Heart left ventricle (tissue), 16 donors: ENCODE data around the gene ELP6. TPM values are rescaled to one million over a fixed set of nuclear protein-coding genes. Genes with fewer than 3 reads are reported as not detected.
"Not testable (repeated sequence)": the region's sequence is repeated elsewhere in the genome, so short reads cannot be mapped to it uniquely, and the experiment has no call there.

ENCODE experiments used
- ATAC-seq, 4 donors: fragments of 200-7000 bp; cut with Tn5 transposase; one replicate each; pipeline ENCODE4 v1.9.1; 2020 to 2022; ENCODE audit warnings: moderate library complexity in 4 of 4, mild to moderate bottlenecking in 3 of 4, moderate number of reproducible peaks in 1 of 4
- DNase-seq, 5 donors: peaks; one replicate each; pipeline ENCODE4 v3.0.0-alpha.2; 2020
- H3K27ac ChIP-seq, 12 donors: fragments of 200-600 bp; sonication (generic) in 4 of 12; one replicate each; pipeline versions ENCODE4 v1.5.0 to v1.8.0; 2016 to 2022; ENCODE audit warnings: mild to moderate bottlenecking in 2 of 12
- H3K27me3 ChIP-seq, 9 donors: fragments of 200-600 bp; sonication (generic) in 2 of 9; one replicate each; pipeline versions ENCODE4 v1.5.1 to v1.8.0; 2016 to 2022; ENCODE audit warnings: mild to moderate bottlenecking in 3 of 9
- H3K36me3 ChIP-seq, 9 donors: fragments of 200-600 bp; sonication (generic) in 2 of 9; one replicate each; pipeline versions ENCODE4 v1.5.0 to v1.8.0; 2018 to 2022; ENCODE audit warnings: mild to moderate bottlenecking in 2 of 9
- H3K4me1 ChIP-seq, 12 donors: fragments of 200-600 bp; sonication (generic) in 4 of 12; one replicate each; pipeline versions ENCODE4 v1.5.0 to v1.8.0; 2016 to 2022; ENCODE audit warnings: mild to moderate bottlenecking in 3 of 12
- H3K4me3 ChIP-seq, 12 donors: fragments of 200-600 bp; sonication (generic) in 4 of 12; one replicate each; pipeline versions ENCODE4 v1.5.0 to v1.8.0; 2017 to 2022; ENCODE audit warnings: mild to moderate bottlenecking in 9 of 12, moderate library complexity in 4 of 12
- H3K9me3 ChIP-seq, 12 donors: fragments of 200-600 bp; sonication (generic) in 4 of 12; one replicate each; pipeline versions ENCODE4 v1.5.0 to v1.8.0; 2016 to 2022; ENCODE audit warnings: mild to moderate bottlenecking in 1 of 12
- CTCF ChIP-seq, 12 donors: fragments of 200-600 bp; sonication (generic) in 4 of 12; IDR thresholded peaks; one replicate each; pipeline versions ENCODE4 v1.5.0 to v1.8.0; 2018 to 2022; ENCODE audit warnings: antibody characterized with exemption in 12 of 12, mild to moderate bottlenecking in 5 of 12
- POLR2A ChIP-seq, 2 donors: fragments of 450-650 bp; IDR thresholded peaks; one replicate each; pipeline ENCODE4 v1.6.1; 2017; ENCODE audit warnings: antibody characterized with exemption in 2 of 2, mild to moderate bottlenecking in 2 of 2, moderate library complexity in 2 of 2
- WGBS, 4 donors: extraction: QIAGEN DNeasy Blood & Tissue Kit in 2 of 4; methylation state at CpG; one replicate each; pipeline versions ENCODE4 v1.1.5 to v1.1.7; 2013 to 2018; 5-methylcytosine and 5-hydroxymethylcytosine counted together
- intact Hi-C, 10 donors: fragments of 100-400 bp; cut with DNase I; formaldehyde crosslinking; loops; one replicate each; pipeline versions ENCODE4 v1.11.1 to v1.14.2; 2022
- polyA plus RNA-seq, 2 donors: library from polyadenylated mRNA; stranded (reverse); fragments of 200-250 nt; gene quantifications; one replicate each; pipeline ENCODE4 v1.2.3, GENCODE V29; 2013
- total RNA-seq, 9 donors: library from RNA; depleted of rRNA in 2 of 9; stranded (reverse); fragments of >200 nt in 2 of 9; fragmentation: NEBNext Ultra II Directional in 3 of 9; extraction: Animal tissue kit (Norgen Biotek cat#: 25700) in 3 of 9; gene quantifications; one replicate each; pipeline versions ENCODE4 v1.1.0 to v1.2.4, GENCODE V29; 2016 to 2023
- donor health status: ischemic (EF 13 %, LVEDD 7.1; RV severe dilation, severe dysfunction).
- donor health status: healthy with polysubstance abuse.
- donor health status: DM: no; HTN: yes; CAD: no.
- donor health status: DM: no; HTN: no; CAD: no.
- donor health status: ischemic (EF 25% LVEDD 6.9; RV normal size, moderate dysfunction).
- donor health status: ischemic (EF 25% LVEDD 5.7; RV mildly dilated, moderate dysfunction).
- donor health status: healthy.
- donor health status: DM: yes; HTN: yes; CAD: no.
- donor health status: ischemic (EF 35%, LVEDD 5.7; RV mildly dilated, moderate dysfunction).
- donor health status: nonischemic (EF 11% LVEDD 7.7; RV severe dilation, severe dysfunction).
- donor health status: DM: yes; HTN: yes; CAD: no.
- donor health status: PGD.
- donor health status: ischemic (EF 29% LVEDD 5.4; RV normal size, mild dysfunction).
- donor health status: nonischemic (EF 23%, LVEDD 6.1; RV moderate dilation, normal function).

ELP6 gene
- total and polyA plus RNA-seq, 11 donors: 14.9 to 33.5 (median 20.0) TPM

GRCh38 chr3:47515100-47515499 is 1.6 kb upstream of the ELP6 start:
- peaks cover 0 to 11% (median 8%) of the 10 kb centered on the region in 9 donors for H3K36me3 ChIP-seq
- intact Hi-C loops: loop anchor here in 1 of 10 donors (2.0 kb wide), 1 partner anchor 274 kb away; no protein-coding TSS in a partner anchor
- DNase-seq (no peak), ATAC-seq (no peak)
- H3K9me3 ChIP-seq: no peaks in the 10 kb centered on the region
- no peak overlapping the region for H3K27ac ChIP-seq
- peaks cover 0 to 16% (median 8%) of the 10 kb centered on the region in 12 donors for H3K4me1 ChIP-seq
- no peak for TF ChIP-seq CTCF (IDR thresholded peaks at IDR 0.05)
- no peak for TF ChIP-seq POLR2A (IDR thresholded peaks at IDR 0.05)
- no peak overlapping the region for H3K4me3 ChIP-seq
- WGBS, 4 donors: 81 to 86% (median 83%) methylated on average over 5 of the region's 5 CpGs
- H3K27me3 ChIP-seq: no peaks in the 10 kb centered on the region

- no peaks in the 10 kb centered on the region for H3K27me3 ChIP-seq
- peak overlapping the region; percentile 37 to 99 (median 71) for H3K4me3 ChIP-seq
- TF ChIP-seq POLR2A (IDR thresholded peaks at IDR 0.05): no peak
- no peak for TF ChIP-seq CTCF (IDR thresholded peaks at IDR 0.05)
- WGBS, 4 donors: 21 to 24% (median 22%) methylated on average over 35 to 36 of the region's 36 CpGs
- intact Hi-C loops: loop anchor here in 3 of 10 donors (1.0 to 5.0 kb wide), 3 partner anchors 91 to 290 kb away; partner anchors contain the start of genes DHX30 (in 1 of the 3) and SMARCC1 (in 1 of the 3)
- DNase-seq: peak in 2 of 5 donors; percentile 14 to 37
- no peaks in the 10 kb centered on the region for H3K9me3 ChIP-seq
- peaks cover 0 to 16% (median 8%) of the 10 kb centered on the region in 12 donors for H3K4me1 ChIP-seq
- peaks cover 0 to 34% (median 28%) of the 10 kb centered on the region in 9 donors for H3K36me3 ChIP-seq
- peak in 3 of 4 donors; percentile 3 to 17 (median 5) for ATAC-seq
- H3K27ac ChIP-seq: peak overlapping the region; percentile 86 to 100 (median 96)
Observed at GRCh38 chr3:47512416-47513124, 942 bp downstream of the ELP6 start.

- H3K27ac ChIP-seq, H3K27me3 ChIP-seq, H3K4me3 ChIP-seq, DNase-seq, H3K9me3 ChIP-seq, ATAC-seq, H3K4me1 ChIP-seq, intact Hi-C loops: not testable (repeated sequence)
- WGBS, 4 donors: 96 to 99% (median 98%) methylated on average over 6 of the region's 6 CpGs
- H3K36me3 ChIP-seq: peaks cover 0 to 89% (median 71%) of the 10 kb centered on the region in 9 donors
Observed at GRCh38 chr3:47505267-47505666, 8.2 kb downstream of the ELP6 start.

- intact Hi-C loops: no loop called here
- Histone ChIP-seq H3K9me3 (no peaks in the 10 kb centered on the region), H3K27me3 (no peaks in the 10 kb centered on the region), H3K4me3 (no peak overlapping the region), H3K36me3 (peaks cover 0 to 87% (median 66%) of the 10 kb centered on the region in 9 donors), H3K27ac (no peak overlapping the region), H3K4me1 (no peaks in the 10 kb centered on the region)
- no peak for TF ChIP-seq CTCF (IDR thresholded peaks at IDR 0.05)
- ATAC-seq: no peak
- 88 to 92% (median 89%) methylated on average over 7 of the region's 7 CpGs for WGBS, 4 donors
- DNase-seq: no peak
Observed at GRCh38 chr3:47504113-47504512, 9.4 kb downstream of the ELP6 start.
